ENCODE measurements around the gene SIX1. TPM values are rescaled to one million over a fixed set of nuclear protein-coding genes. Genes with fewer than 3 reads are reported as not detected.

The SIX1 gene
- polyA plus RNA-seq, 1 donor = 59.4 TPM

Other genes with a start within 250 kb of the SIX1 start
- 1.8 TPM for gene C14orf39, start 163.4 kb downstream of the SIX1 start, polyA plus RNA-seq (ENCODE audit: insufficient read length)
- gene SIX6, start 140.3 kb downstream of the SIX1 start, polyA plus RNA-seq (ENCODE audit: insufficient read length) = 0.08 TPM
- 21.9 TPM for gene SIX4, start 74.9 kb upstream of the SIX1 start, polyA plus RNA-seq (ENCODE audit: insufficient read length)
- 51.0 TPM for gene MNAT1, start 85.3 kb upstream of the SIX1 start, polyA plus RNA-seq (ENCODE audit: insufficient read length)